Measurements from ENCODE around the gene ALDH1L1.

- TF ChIP-seq GLIS3 (CRISPR knock-in tag; IDR thresholded peaks at IDR 0.05): no peak
- TF ChIP-seq CREB5 (CRISPR knock-in tag; IDR thresholded peaks at IDR 0.05; ENCODE audit: low read depth): no peak
- TF ChIP-seq TCF4 (CRISPR knock-in tag; IDR thresholded peaks at IDR 0.05; ENCODE audit: borderline replicate concordance): no peak
- TF ChIP-seq PPARA (CRISPR knock-in tag; IDR thresholded peaks at IDR 0.05; ENCODE audit: borderline replicate concordance): no peak
- TF ChIP-seq, protein P1, sequence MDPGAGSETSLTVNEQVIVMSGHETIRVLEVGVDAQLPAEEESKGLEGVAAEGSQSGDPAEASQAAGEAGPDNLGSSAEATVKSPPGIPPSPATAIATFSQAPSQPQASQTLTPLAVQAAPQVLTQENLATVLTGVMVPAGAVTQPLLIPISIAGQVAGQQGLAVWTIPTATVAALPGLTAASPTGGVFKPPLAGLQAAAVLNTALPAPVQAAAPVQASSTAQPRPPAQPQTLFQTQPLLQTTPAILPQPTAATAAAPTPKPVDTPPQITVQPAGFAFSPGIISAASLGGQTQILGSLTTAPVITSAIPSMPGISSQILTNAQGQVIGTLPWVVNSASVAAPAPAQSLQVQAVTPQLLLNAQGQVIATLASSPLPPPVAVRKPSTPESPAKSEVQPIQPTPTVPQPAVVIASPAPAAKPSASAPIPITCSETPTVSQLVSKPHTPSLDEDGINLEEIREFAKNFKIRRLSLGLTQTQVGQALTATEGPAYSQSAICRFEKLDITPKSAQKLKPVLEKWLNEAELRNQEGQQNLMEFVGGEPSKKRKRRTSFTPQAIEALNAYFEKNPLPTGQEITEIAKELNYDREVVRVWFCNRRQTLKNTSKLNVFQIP (CRISPR knock-in tag; IDR thresholded peaks at IDR 0.05; ENCODE audit: borderline replicate concordance, low read depth): no peak
Observed at GRCh38 chr3:126211569-126211968, 31.2 kb upstream of the ALDH1L1 start.

All from SK-N-SH treated with all-trans-retinoic acid at 6 μM for 48 hours (cell line).